BLaER1 treated with 17β-estradiol and CSF1 and Interleukin-3, amounts not matched to agents 10 nM and 100 nM (cell line): ENCODE measurements around the gene VWA7.

Source experiments
- H3K27ac ChIP-seq, 11 experiments: shearing (Covaris generic); formaldehyde crosslinking; 2 replicates each; pipeline ENCODE4 v1.8.1; 2022
- H3K27me3 ChIP-seq, 11 experiments: shearing (Covaris generic); formaldehyde crosslinking; 2 replicates each; pipeline ENCODE4 v1.8.1; 2022
- H3K36me3 ChIP-seq, 11 experiments: shearing (Covaris generic); formaldehyde crosslinking; 2 replicates each; pipeline ENCODE4 v1.8.1; 2022
- H3K4me1 ChIP-seq, 10 experiments: shearing (Covaris generic); formaldehyde crosslinking; 2 replicates each; pipeline ENCODE4 v1.8.1; 2022
- H3K4me2 ChIP-seq, 11 experiments: shearing (Covaris generic); formaldehyde crosslinking; 2 replicates each; pipeline ENCODE4 v1.8.1; 2022
- H3K4me3 ChIP-seq, 10 experiments: shearing (Covaris generic); formaldehyde crosslinking; 2 replicates each; pipeline ENCODE4 v1.8.1; 2022
- H3K9ac ChIP-seq, 11 experiments: shearing (Covaris generic); formaldehyde crosslinking; 2 replicates each; pipeline ENCODE4 v1.8.1; 2022
- H3K9me3 ChIP-seq, 11 experiments: shearing (Covaris generic); formaldehyde crosslinking; replicated peaks in 1 of 11; 2 replicates each; pipeline ENCODE4 v1.8.1; 2022
- H4K20me1 ChIP-seq, 11 experiments: shearing (Covaris generic); formaldehyde crosslinking; 2 replicates each; pipeline ENCODE4 v1.8.1; 2022
- Cebpa-rat ChIP-seq, 11 experiments: shearing (Covaris generic); IDR thresholded peaks; 2 replicates each; pipeline ENCODE4 v1.8.1; 2022

VWA7 gene

DNA sequence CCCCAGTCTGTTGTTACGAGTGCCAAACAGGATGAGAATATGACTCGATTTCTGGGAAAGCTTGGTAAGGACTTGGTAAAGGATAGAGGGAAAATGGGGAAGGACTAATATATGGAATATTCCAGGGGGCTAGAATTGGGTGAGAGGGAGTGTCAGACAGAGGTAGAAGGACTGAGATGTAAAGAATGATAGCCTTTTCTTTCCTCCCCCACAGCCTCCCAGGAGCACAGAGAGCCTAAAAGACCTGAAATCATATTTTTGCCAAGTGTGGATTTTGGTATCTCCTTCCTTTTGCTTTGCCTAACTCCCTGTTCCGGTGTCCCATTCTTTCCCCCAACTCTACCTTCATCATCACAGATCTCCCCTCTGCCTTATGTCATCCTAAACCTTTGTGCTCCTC, 34.2 kb downstream of the VWA7 start:
- Histone ChIP-seq H3K36me3 (peaks cover 7 to 60% (median 49%) of the 10 kb centered on the region in 11 experiments; a peak in 20 of 22 replicates), H3K27me3 (no peaks in the 10 kb centered on the region), H3K4me3 (no peak overlapping the region), H3K4me1 (peaks cover 44 to 66% (median 56%) of the 10 kb centered on the region in 10 experiments), H3K9ac (no peak overlapping the region), H3K27ac (peak overlapping the region in 2 of 11 experiments; percentile 97 to 100; a peak in 3 of 22 replicates), H4K20me1 (no peaks in the 10 kb centered on the region), H3K4me2 (0 out of 22 replicates have a peak overlapping the region, but pooled peaks of 3 of the 11 experiments have one; percentile 93 to 100 (median 99)), H3K9me3 (no peaks in the 10 kb centered on the region)
- TF ChIP-seq Cebpa-rat (IDR thresholded peaks at IDR 0.05), result no peak

DNA sequence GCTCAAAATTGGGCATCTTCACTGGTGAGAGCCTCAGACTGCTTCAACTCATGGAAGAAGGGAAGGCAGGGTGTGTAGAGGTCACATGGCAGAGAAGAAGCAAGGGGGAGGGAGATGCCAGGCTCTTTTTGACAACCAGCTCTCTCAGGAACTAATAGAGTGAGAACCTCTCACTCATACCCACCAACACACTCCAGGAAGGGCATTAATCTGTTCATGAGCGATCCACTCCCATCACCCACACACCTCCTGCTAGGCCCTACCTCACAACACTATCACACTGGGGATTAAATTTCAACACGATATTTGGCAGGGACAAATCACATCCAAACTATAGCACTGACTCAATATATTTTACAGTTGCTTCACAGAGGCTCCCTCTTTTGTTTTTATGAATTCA, 35.3 kb downstream of the VWA7 start:
- no peaks in the 10 kb centered on the region for H4K20me1 ChIP-seq
- H3K4me1 ChIP-seq, result peaks cover 53 to 76% (median 66%) of the 10 kb centered on the region in 10 experiments
- peaks cover 0 to 49% (median 39%) of the 10 kb centered on the region in 11 experiments; a peak in 18 of 22 replicates for H3K36me3 ChIP-seq
- no peak for TF ChIP-seq Cebpa-rat (IDR thresholded peaks at IDR 0.05)
- H3K9me3 ChIP-seq, result no peaks in the 10 kb centered on the region
- H3K9ac ChIP-seq, result peak overlapping the region in 4 of 11 experiments; percentile 2 to 97 (median 88); a peak in 2 of 22 replicates
- no peaks in the 10 kb centered on the region for H3K27me3 ChIP-seq
- 0 out of 20 replicates have a peak overlapping the region, but pooled peaks of 1 of the 10 experiments have one; percentile 87 for H3K4me3 ChIP-seq
- H3K27ac ChIP-seq, result peak overlapping the region in 8 of 11 experiments; percentile 96 to 100 (median 98); a peak in 12 of 22 replicates
- peak overlapping the region; percentile 93 to 100 (median 99); a peak in 21 of 22 replicates for H3K4me2 ChIP-seq

DNA sequence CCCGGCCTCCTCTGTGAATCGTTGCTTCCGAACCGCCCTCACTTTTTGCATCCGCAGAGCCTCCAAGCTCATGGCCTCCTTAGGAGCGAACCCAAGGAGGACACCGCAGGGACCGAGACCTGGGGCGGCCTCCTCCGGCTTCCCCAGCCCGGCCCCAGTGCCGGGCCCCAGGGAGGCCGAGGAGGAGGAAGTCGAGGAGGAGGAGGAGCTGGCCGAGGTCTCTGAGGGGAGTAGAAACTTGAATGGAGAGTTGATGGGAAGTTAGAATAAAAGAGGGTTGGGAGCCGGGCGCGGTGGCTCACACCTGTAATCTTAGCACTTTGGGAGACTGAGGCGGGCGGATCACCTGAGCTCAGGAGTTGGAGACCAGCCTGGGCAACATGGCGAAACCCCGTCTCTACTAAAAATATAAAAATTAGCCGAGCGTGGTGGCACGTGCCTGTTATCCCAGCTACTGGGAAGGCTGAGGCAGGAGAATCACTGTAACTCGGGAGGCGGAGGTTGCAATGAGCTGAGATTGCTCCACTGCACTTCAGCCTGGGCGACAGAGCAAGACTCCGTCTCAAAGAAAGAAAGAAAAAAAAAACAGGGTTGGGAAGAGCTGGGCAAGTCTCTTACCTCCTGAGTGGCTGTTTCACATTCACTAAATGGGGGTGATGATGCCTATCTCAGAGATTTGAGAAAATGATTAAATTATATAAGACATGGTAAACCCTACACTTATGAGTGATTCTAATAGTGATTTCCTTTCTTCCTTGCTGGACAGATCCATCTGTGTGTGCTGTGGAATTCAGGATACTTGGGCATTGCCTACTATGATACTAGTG, 36.5 kb downstream of the VWA7 start:
- peaks cover 0 to 37% (median 31%) of the 10 kb centered on the region in 11 experiments; a peak in 18 of 22 replicates for H3K36me3 ChIP-seq
- no peaks in the 10 kb centered on the region for H3K27me3 ChIP-seq
- H3K27ac ChIP-seq, result peak overlapping the region; percentile 25 to 100 (median 97); a peak in 21 of 22 replicates
- H3K9me3 ChIP-seq, result no peaks in the 10 kb centered on the region
- TF ChIP-seq Cebpa-rat (IDR thresholded peaks at IDR 0.05), result peak in 1 of 11 experiments; percentile 10; a peak in 1 of 22 replicates
- no peaks in the 10 kb centered on the region for H4K20me1 ChIP-seq
- H3K4me2 ChIP-seq, result peak overlapping the region; percentile 93 to 100 (median 99)
- H3K9ac ChIP-seq, result peak overlapping the region; percentile 70 to 97 (median 91)
- peak overlapping the region; percentile 70 to 98 (median 88) for H3K4me3 ChIP-seq
- H3K4me1 ChIP-seq, result peaks cover 56 to 78% (median 69%) of the 10 kb centered on the region in 10 experiments

DNA sequence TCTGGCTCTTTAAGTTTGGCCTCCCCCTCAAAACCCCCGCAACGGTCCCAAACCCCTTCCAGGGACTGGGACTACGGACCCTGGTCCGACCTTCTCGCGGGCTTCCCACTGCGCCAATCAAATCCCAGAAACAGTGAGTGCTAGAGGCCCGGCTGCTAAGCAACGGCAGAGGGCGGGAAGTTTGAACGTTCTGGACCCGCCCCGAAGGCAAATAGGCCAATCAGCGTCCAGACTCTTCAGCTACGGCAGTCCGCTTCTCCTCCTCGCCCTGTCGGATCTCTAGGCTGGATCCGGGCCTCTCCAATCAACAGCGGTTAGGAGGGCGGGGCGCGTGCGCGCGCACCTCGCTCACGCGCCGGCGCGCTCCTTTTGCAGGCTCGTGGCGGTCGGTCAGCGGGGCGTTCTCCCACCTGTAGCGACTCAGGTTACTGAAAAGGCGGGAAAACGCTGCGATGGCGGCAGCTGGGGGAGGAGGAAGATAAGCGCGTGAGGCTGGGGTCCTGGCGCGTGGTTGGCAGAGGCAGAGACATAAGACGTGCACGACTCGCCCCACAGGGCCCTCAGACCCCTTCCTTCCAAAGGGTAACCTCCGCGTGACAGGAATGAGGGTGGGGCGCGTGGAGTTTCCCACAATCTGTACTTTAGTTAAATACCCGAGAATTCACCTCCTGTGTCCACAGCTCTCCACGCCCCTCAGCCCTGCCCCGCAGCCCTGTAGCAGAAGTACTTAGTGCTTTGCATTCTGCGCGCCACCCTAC, 37.3 kb downstream of the VWA7 start, which contains the start of gene MSH5:
Gene MSH5, plus strand, starts transcription at position 367 of the 758 bp plus-strand sequence. CDS start 462 bp downstream, outside the sequence.
- Histone ChIP-seq H3K27me3 (no peaks in the 10 kb centered on the region), H3K4me2 (peak within 1 kb of the TSS; percentile 93 to 100 (median 99)), H4K20me1 (peaks cover 0 to 3% (median 0%) of the 10 kb centered on the region in 11 experiments; a peak in 3 of 22 replicates), H3K27ac (peak within 1 kb of the TSS; percentile 81 to 100 (median 97); a peak in 21 of 22 replicates), H3K4me3 (peak within 1 kb of the TSS; percentile 75 to 98 (median 88)), H3K4me1 (peaks cover 56 to 70% (median 63%) of the 10 kb centered on the region in 10 experiments), H3K9me3 (no peaks in the 10 kb centered on the region), H3K36me3 (peaks cover 0 to 37% (median 31%) of the 10 kb centered on the region in 11 experiments; a peak in 18 of 22 replicates), H3K9ac (peak within 1 kb of the TSS; percentile 88 to 97 (median 92))
- no peak for TF ChIP-seq Cebpa-rat (IDR thresholded peaks at IDR 0.05)

DNA sequence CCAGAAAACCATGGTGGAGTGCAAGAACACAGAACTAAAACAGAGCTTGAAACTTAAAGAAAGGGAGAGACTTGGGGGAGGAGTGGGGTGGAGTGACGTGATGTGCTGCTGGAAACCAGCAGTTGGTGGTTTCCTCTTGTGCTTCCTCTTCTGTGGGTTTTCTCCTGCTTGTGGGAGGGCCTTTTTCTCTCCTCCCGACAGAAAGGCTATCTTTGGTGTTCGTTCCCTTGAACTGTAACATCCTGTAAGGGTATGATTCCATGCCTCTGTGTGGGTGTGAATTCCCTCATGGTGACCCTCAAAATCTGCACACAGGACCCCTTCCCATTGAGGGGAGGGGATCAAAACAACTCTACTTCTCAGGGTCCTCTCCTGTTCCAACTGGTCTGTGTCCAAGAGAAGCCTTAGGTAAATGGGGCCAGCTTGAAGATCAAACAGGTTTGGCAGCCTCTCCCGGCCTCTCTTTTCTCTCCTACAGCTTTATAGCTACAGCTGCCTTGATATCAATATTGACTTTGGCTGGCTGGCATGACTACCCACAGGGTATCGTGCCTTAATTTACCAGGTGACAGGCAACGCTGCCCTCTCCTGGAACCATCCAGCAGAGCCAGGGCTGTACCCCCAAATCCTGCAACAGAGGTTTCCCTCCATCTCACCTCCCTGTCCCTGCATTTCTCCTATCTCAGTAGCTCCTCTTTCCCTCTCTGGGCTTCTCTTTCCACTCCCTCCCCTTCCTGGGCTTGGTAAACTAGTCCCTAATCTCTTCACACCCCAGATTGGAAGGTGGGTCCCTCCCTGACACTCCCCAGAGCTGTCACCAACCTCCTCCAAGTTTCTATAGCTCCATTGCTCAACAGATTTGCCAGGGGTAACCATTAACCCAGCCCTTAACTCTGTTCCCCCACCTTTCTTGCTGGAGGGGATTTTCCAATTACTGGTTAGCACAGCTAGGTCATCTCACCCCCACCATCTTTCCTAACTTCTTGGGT, 38.8 kb downstream of the VWA7 start:
- Histone ChIP-seq H3K4me3 (peak overlapping the region; percentile 75 to 98 (median 89)), H3K36me3 (peaks cover 13 to 37% (median 33%) of the 10 kb centered on the region in 11 experiments), H4K20me1 (peaks cover 9 to 18% (median 14%) of the 10 kb centered on the region in 11 experiments; a peak in 19 of 22 replicates), H3K9me3 (no peaks in the 10 kb centered on the region), H3K27me3 (no peaks in the 10 kb centered on the region), H3K4me2 (peak overlapping the region; percentile 93 to 100 (median 99)), H3K27ac (peak overlapping the region; percentile 81 to 100 (median 97)), H3K4me1 (peaks cover 57 to 73% (median 65%) of the 10 kb centered on the region in 10 experiments), H3K9ac (peak overlapping the region; percentile 88 to 97 (median 92))
- TF ChIP-seq Cebpa-rat (IDR thresholded peaks at IDR 0.05), result peak in 1 of 11 experiments; percentile 31; a peak in 1 of 22 replicates

DNA sequence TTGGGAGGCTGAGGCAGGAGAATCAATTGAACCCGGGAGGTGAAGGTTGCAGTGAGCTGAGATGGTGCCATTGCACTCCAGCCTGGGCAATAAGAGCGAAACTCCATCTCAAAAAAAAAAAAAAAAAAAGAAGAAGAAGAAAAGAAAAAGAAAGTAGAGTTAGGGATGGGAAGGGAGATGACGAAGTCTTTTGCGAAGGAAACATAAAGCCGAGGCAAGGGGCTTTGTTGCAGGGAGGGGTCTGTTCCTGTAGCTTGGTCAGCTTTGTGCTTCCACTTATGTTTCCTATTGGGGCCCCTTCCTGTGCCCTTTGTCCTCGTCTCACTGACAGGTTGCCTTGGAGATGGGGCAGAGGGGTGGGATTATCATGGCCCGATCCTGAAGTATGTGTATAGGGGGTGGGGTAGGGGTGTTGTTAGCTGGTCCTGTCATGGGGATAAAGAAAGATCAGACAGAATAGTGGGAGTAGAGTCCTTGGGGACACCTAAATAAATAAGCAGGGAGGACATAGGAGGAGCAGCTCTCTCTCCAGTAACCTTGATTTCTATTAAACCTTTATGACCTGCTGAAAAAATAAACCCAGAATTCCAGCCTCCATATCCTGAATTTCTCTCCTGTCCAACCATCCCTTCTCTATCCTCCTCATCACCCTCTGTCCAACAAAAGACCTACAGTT, 39.7 kb downstream of the VWA7 start:
- no peak for TF ChIP-seq Cebpa-rat (IDR thresholded peaks at IDR 0.05)
- peak overlapping the region; percentile 93 to 100 (median 99) for H3K4me2 ChIP-seq
- H3K36me3 ChIP-seq, result peaks cover 21 to 37% (median 33%) of the 10 kb centered on the region in 11 experiments
- no peaks in the 10 kb centered on the region for H3K27me3 ChIP-seq
- peak overlapping the region; percentile 75 to 98 (median 89) for H3K4me3 ChIP-seq
- peak overlapping the region; percentile 81 to 100 (median 97) for H3K27ac ChIP-seq
- H3K4me1 ChIP-seq, result peaks cover 64 to 71% (median 68%) of the 10 kb centered on the region in 10 experiments
- H4K20me1 ChIP-seq, result peaks cover 9 to 26% (median 22%) of the 10 kb centered on the region in 11 experiments; a peak in 19 of 22 replicates
- no peaks in the 10 kb centered on the region for H3K9me3 ChIP-seq
- peak overlapping the region; percentile 88 to 97 (median 92) for H3K9ac ChIP-seq

DNA sequence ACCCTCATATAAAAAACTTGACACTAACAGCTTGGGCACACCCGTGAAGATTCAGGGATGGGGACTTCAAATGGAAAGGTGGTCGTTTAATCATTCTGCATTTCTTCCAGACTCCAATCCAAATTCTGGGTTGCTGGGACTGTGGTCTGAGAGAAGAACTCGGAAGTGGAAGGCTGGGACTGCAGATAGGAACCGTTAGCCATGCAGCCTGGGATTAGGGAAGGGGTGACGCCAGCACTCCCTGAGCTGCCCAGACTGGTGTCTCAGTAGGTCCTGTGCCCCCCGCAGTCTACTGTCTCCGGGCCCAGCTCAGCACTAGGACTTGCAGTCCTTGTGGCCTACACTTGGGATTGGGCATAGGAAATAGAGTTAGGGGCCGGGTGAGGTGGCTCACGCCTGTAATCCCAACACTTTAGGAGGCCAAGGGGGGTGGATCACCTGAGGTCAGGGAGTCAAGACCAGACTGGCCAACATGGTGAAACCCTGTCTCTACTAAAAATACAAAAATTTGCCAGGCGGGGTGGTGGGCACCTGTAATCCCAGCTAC, 40.3 kb downstream of the VWA7 start:
- H3K9ac ChIP-seq, result peak overlapping the region; percentile 88 to 97 (median 92)
- no peak for TF ChIP-seq Cebpa-rat (IDR thresholded peaks at IDR 0.05)
- H3K4me2 ChIP-seq, result peak overlapping the region; percentile 93 to 100 (median 99)
- peak overlapping the region; percentile 81 to 100 (median 97) for H3K27ac ChIP-seq
- peak overlapping the region; percentile 75 to 98 (median 89) for H3K4me3 ChIP-seq
- H3K27me3 ChIP-seq, result no peaks in the 10 kb centered on the region
- peaks cover 27 to 37% (median 33%) of the 10 kb centered on the region in 11 experiments for H3K36me3 ChIP-seq
- peaks cover 64 to 71% (median 68%) of the 10 kb centered on the region in 10 experiments for H3K4me1 ChIP-seq
- H4K20me1 ChIP-seq, result peaks cover 9 to 33% (median 27%) of the 10 kb centered on the region in 11 experiments; a peak in 19 of 22 replicates
- no peaks in the 10 kb centered on the region for H3K9me3 ChIP-seq
